ENCODE results near the gene CSF2. TPM values are rescaled to one million over a fixed set of nuclear protein-coding genes. Genes with fewer than 3 reads are reported as not detected.
A peak's percentile ranks its signal among the peaks of the same experiment; 100 is the strongest.

The CSF2 gene
- total RNA-seq, 1 donor from 2014 or later: not detected

DNA sequence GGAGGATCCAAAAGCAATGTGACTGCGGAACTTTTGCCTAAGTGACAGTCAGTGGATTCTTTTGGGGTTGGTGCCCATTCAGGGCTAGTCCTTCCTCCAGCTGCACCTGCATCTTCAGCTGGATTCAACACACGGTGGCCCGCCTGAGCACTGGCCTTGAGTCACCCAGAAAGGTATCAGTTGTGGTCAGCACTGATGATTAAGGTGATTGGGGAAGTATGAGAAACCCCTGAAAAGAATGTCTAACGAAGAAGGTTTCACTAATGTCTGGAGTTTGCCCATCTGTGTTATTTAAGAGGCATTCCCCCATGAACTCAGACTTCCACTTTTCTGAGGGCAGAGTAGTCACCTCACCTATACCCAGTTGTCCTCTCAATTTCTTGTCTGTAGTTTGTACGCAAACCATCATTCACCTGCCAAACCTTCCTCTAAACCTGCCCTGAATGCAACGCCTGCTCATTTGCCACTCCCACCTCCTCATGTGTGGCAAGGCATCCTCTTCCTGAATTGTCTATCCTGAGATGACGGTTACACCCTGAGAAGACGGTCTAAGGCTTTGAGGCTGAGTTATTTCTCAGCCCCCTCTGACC, 27.2 kb downstream of the CSF2 start:
- H3K9me3 Mint-ChIP-seq (ENCODE audit: low read depth): no peaks in the 10 kb centered on the region
- no peak for DNase-seq (ENCODE audit: low spot score)
- no peak overlapping the region for H3K27ac Mint-ChIP-seq (ENCODE audit: unreplicated experiment)
- H3K27me3 Mint-ChIP-seq (ENCODE audit: low read depth): no peaks in the 10 kb centered on the region
- TF ChIP-seq, protein P1, sequence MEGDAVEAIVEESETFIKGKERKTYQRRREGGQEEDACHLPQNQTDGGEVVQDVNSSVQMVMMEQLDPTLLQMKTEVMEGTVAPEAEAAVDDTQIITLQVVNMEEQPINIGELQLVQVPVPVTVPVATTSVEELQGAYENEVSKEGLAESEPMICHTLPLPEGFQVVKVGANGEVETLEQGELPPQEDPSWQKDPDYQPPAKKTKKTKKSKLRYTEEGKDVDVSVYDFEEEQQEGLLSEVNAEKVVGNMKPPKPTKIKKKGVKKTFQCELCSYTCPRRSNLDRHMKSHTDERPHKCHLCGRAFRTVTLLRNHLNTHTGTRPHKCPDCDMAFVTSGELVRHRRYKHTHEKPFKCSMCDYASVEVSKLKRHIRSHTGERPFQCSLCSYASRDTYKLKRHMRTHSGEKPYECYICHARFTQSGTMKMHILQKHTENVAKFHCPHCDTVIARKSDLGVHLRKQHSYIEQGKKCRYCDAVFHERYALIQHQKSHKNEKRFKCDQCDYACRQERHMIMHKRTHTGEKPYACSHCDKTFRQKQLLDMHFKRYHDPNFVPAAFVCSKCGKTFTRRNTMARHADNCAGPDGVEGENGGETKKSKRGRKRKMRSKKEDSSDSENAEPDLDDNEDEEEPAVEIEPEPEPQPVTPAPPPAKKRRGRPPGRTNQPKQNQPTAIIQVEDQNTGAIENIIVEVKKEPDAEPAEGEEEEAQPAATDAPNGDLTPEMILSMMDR (IDR thresholded peaks at IDR 0.05): no peak
- no peaks in the 10 kb centered on the region for H3K36me3 Mint-ChIP-seq (ENCODE audit: low read depth)
- no peak overlapping the region for H3K4me3 Mint-ChIP-seq (ENCODE audit: unreplicated experiment)
- peaks cover 33% of the 10 kb centered on the region for H3K4me1 Mint-ChIP-seq (ENCODE audit: low read depth)

- TF ChIP-seq, protein P1 (IDR thresholded peaks at IDR 0.05): no peak
- Mint-ChIP-seq H3K4me3 (ENCODE audit: unreplicated experiment) (no peak overlapping the region), H3K9me3 (ENCODE audit: low read depth) (no peaks in the 10 kb centered on the region), H3K4me1 (ENCODE audit: low read depth) (peaks cover 32% of the 10 kb centered on the region), H3K27ac (ENCODE audit: unreplicated experiment) (no peak overlapping the region), H3K36me3 (ENCODE audit: low read depth) (no peaks in the 10 kb centered on the region), H3K27me3 (ENCODE audit: low read depth) (no peaks in the 10 kb centered on the region)
- DNase-seq (ENCODE audit: low spot score): no peak
Observed at GRCh38 chr5:132101385-132101880, 27.8 kb downstream of the CSF2 start.

DNA sequence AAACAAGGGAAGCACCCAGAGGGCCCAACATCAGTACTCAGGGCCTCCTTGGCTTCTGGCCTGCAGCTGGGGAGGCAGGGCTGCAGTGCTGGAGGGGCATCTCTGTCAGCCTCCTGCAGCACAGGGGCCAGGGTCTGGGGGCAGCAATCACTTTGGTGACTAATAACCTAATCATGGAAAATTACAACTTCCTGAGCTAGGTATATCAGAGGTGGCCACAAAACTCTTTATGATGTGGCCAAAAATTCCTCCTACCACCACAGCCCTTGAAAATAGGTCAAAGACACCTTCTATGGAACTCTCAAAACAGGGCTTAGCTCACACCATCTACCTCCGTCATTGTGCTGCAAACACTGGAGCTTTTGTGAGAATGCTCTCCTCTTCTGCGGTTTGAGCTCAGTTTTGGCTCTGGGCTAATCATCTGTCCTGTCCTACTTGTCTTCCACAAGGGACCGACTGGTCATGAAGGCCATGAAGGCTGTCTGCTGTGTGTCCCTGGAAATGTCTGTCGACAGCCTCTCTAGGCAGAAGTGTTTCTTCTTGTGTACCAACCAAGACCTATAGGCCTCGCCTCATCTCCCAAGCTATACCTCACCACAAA, 28.6 kb downstream of the CSF2 start:
- Mint-ChIP-seq H3K27me3 (ENCODE audit: low read depth) (no peaks in the 10 kb centered on the region), H3K27ac (ENCODE audit: unreplicated experiment) (no peak overlapping the region), H3K4me1 (ENCODE audit: low read depth) (peaks cover 32% of the 10 kb centered on the region), H3K36me3 (ENCODE audit: low read depth) (no peaks in the 10 kb centered on the region), H3K9me3 (ENCODE audit: low read depth) (no peaks in the 10 kb centered on the region), H3K4me3 (ENCODE audit: unreplicated experiment) (no peak overlapping the region)
- TF ChIP-seq, protein P1 (IDR thresholded peaks at IDR 0.05): no peak
- DNase-seq (ENCODE audit: low spot score): no peak

DNA sequence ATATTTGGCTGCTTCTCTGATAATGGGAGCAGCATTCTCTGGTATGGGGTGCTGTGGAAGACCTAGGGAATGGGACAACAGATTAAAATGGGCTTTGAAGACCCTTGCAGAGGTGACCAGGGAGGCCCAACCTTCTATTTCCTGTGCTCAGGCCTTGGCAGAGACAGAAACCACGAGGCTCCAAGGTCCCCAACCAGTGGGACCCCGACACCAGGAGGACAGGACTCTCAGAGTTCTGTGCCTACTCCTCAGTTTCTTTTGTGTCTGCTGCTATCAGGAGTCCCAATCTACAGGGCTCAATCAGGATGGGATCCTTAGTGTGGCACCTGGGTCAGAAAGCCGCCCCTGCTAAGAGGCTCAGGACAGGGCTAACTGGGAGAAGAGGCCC, 29.3 kb downstream of the CSF2 start:
- H3K36me3 Mint-ChIP-seq (ENCODE audit: low read depth): no peaks in the 10 kb centered on the region
- DNase-seq (ENCODE audit: low spot score): no peak
- H3K4me3 Mint-ChIP-seq (ENCODE audit: unreplicated experiment): no peak overlapping the region
- TF ChIP-seq, protein P1 (IDR thresholded peaks at IDR 0.05): no peak
- H3K9me3 Mint-ChIP-seq (ENCODE audit: low read depth): no peaks in the 10 kb centered on the region
- H3K4me1 Mint-ChIP-seq (ENCODE audit: low read depth): peaks cover 32% of the 10 kb centered on the region
- H3K27me3 Mint-ChIP-seq (ENCODE audit: low read depth): no peaks in the 10 kb centered on the region
- peak overlapping the region; percentile 96 for H3K27ac Mint-ChIP-seq (ENCODE audit: unreplicated experiment)

GRCh38 chr5:132103332-132103951, 29.9 kb downstream of the CSF2 start:
- Mint-ChIP-seq H3K36me3 (ENCODE audit: low read depth) (peaks cover under 1% of the 10 kb centered on the region), H3K9me3 (ENCODE audit: low read depth) (no peaks in the 10 kb centered on the region), H3K27ac (ENCODE audit: unreplicated experiment) (peak overlapping the region; percentile 96), H3K27me3 (ENCODE audit: low read depth) (no peaks in the 10 kb centered on the region), H3K4me1 (ENCODE audit: low read depth) (peaks cover 32% of the 10 kb centered on the region), H3K4me3 (ENCODE audit: unreplicated experiment) (no peak overlapping the region)
- DNase-seq (ENCODE audit: low spot score): no peak
- TF ChIP-seq, protein P1 (IDR thresholded peaks at IDR 0.05): peak; percentile 22

All from chondrocyte (in vitro differentiated cells).